Measurements from ENCODE around the gene ABCA12. TPM values are rescaled to one million over a fixed set of nuclear protein-coding genes. Genes with fewer than 3 reads are reported as not detected.
A peak's percentile ranks its signal among the peaks of the same experiment; 100 is the strongest.

ABCA12 gene
- total and polyA plus RNA-seq, 10 of the 15 experiments (the other 5 are each of a cell fraction or from before 2014, with no cell fraction given) = 1.2 to 12.1 (median 6.0) TPM

DNA sequence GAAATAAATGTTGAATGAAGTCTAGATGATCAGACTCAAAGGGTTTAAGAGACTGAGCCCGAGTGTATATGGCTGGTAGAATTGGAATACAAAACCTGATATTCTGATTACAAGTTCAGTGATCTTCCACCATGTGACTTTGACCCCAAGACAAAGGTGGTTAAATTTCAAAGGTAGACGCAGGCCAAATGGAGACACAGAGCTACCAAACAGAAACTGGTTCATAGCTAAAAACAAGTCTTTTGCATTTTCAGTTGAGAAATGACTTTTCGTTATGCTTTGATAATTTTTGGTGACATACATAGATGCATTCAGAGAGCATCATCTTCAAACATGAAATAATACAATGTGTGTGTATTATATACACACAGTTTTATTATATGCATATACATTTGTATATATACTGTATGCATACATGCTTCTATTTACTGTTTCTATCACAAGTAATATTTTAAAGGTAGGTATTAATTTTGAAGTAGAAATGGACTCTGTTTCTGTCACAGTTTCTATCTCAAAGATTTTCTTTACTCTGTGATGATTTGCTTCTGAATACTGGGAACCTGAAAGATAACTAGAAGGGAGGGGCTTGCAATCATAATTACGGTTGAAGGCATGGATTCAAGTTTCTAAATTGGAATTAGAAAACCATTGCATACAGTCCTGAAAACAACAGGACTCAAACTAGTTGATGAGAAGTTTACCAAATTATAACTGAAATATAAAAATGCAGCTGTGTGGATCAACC lies 142.3 kb downstream of the ABCA12 start (continued):
- TF ChIP-seq GATAD2B (conservative IDR thresholded peaks at IDR 0.05; ENCODE audit: low read depth) = no peak
- TF ChIP-seq MEF2B (IDR thresholded peaks at IDR 0.05; ENCODE audit: partially characterized antibody, poor library complexity, severe bottlenecking) = peak; percentile 71
- TF ChIP-seq, protein P1, sequence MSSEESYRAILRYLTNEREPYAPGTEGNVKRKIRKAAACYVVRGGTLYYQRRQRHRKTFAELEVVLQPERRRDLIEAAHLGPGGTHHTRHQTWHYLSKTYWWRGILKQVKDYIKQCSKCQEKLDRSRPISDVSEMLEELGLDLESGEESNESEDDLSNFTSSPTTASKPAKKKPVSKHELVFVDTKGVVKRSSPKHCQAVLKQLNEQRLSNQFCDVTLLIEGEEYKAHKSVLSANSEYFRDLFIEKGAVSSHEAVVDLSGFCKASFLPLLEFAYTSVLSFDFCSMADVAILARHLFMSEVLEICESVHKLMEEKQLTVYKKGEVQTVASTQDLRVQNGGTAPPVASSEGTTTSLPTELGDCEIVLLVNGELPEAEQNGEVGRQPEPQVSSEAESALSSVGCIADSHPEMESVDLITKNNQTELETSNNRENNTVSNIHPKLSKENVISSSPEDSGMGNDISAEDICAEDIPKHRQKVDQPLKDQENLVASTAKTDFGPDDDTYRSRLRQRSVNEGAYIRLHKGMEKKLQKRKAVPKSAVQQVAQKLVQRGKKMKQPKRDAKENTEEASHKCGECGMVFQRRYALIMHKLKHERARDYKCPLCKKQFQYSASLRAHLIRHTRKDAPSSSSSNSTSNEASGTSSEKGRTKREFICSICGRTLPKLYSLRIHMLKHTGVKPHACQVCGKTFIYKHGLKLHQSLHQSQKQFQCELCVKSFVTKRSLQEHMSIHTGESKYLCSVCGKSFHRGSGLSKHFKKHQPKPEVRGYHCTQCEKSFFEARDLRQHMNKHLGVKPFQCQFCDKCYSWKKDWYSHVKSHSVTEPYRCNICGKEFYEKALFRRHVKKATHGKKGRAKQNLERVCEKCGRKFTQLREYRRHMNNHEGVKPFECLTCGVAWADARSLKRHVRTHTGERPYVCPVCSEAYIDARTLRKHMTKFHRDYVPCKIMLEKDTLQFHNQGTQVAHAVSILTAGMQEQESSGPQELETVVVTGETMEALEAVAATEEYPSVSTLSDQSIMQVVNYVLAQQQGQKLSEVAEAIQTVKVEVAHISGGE (CRISPR knock-in tag; IDR thresholded peaks at IDR 0.05) = no peak
- no peak for TF ChIP-seq ZNF384 (IDR thresholded peaks at IDR 0.05; ENCODE audit: borderline replicate concordance, low read depth, low read length)
- peak; percentile 86 for TF ChIP-seq RUNX3 (IDR thresholded peaks at IDR 0.05; ENCODE audit: low read length)
- peak; percentile 87 for TF ChIP-seq RAD51 (IDR thresholded peaks at IDR 0.05)
- peak; percentile 75 for TF ChIP-seq NFIC (IDR thresholded peaks at IDR 0.05; ENCODE audit: low read depth, low read length)
- TF ChIP-seq, protein P2, sequence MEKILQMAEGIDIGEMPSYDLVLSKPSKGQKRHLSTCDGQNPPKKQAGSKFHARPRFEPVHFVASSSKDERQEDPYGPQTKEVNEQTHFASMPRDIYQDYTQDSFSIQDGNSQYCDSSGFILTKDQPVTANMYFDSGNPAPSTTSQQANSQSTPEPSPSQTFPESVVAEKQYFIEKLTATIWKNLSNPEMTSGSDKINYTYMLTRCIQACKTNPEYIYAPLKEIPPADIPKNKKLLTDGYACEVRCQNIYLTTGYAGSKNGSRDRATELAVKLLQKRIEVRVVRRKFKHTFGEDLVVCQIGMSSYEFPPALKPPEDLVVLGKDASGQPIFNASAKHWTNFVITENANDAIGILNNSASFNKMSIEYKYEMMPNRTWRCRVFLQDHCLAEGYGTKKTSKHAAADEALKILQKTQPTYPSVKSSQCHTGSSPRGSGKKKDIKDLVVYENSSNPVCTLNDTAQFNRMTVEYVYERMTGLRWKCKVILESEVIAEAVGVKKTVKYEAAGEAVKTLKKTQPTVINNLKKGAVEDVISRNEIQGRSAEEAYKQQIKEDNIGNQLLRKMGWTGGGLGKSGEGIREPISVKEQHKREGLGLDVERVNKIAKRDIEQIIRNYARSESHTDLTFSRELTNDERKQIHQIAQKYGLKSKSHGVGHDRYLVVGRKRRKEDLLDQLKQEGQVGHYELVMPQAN (conservative IDR thresholded peaks at IDR 0.05) = no peak
- TF ChIP-seq RELA (IDR thresholded peaks at IDR 0.05; ENCODE audit: borderline replicate concordance, partially characterized antibody) = no peak
- TF ChIP-seq FOXM1 (IDR thresholded peaks at IDR 0.05; ENCODE audit: low read depth, low read length) = peak; percentile 30; the same call in 1 of the 2 replicates
- TF ChIP-seq LARP7 (IDR thresholded peaks at IDR 0.05) = no peak
- TF ChIP-seq HCFC1 (IDR thresholded peaks at IDR 0.05; ENCODE audit: low read length) = no peak
- TF ChIP-seq BMI1 (IDR thresholded peaks at IDR 0.05; ENCODE audit: borderline replicate concordance) = no peak
- no peak for TF ChIP-seq BACH1 (IDR thresholded peaks at IDR 0.05; ENCODE audit: borderline replicate concordance)
- TF ChIP-seq CREM (IDR thresholded peaks at IDR 0.05; ENCODE audit: low read depth) = peak; percentile 51; the same call in 1 of the 2 replicates
- TF ChIP-seq ETV6 (conservative IDR thresholded peaks at IDR 0.05 in 1 of 2, IDR thresholded peaks at IDR 0.05 in 1 of 2; ENCODE audit: borderline replicate concordance in 1 of 2, low read depth in 1 of 2) = no peak
- no peak for TF ChIP-seq KAT2A (conservative IDR thresholded peaks at IDR 0.05; ENCODE audit: control insufficient read depth, low read depth, low read length)
- TF ChIP-seq ZSCAN29 (IDR thresholded peaks at IDR 0.05) = no peak
- no peak for TF ChIP-seq RBBP5 (conservative IDR thresholded peaks at IDR 0.05)
- 0 out of 2 replicates have a peak, but pooled peaks have one; percentile 54 for TF ChIP-seq DPF2 (IDR thresholded peaks at IDR 0.05)
- TF ChIP-seq, protein P3, sequence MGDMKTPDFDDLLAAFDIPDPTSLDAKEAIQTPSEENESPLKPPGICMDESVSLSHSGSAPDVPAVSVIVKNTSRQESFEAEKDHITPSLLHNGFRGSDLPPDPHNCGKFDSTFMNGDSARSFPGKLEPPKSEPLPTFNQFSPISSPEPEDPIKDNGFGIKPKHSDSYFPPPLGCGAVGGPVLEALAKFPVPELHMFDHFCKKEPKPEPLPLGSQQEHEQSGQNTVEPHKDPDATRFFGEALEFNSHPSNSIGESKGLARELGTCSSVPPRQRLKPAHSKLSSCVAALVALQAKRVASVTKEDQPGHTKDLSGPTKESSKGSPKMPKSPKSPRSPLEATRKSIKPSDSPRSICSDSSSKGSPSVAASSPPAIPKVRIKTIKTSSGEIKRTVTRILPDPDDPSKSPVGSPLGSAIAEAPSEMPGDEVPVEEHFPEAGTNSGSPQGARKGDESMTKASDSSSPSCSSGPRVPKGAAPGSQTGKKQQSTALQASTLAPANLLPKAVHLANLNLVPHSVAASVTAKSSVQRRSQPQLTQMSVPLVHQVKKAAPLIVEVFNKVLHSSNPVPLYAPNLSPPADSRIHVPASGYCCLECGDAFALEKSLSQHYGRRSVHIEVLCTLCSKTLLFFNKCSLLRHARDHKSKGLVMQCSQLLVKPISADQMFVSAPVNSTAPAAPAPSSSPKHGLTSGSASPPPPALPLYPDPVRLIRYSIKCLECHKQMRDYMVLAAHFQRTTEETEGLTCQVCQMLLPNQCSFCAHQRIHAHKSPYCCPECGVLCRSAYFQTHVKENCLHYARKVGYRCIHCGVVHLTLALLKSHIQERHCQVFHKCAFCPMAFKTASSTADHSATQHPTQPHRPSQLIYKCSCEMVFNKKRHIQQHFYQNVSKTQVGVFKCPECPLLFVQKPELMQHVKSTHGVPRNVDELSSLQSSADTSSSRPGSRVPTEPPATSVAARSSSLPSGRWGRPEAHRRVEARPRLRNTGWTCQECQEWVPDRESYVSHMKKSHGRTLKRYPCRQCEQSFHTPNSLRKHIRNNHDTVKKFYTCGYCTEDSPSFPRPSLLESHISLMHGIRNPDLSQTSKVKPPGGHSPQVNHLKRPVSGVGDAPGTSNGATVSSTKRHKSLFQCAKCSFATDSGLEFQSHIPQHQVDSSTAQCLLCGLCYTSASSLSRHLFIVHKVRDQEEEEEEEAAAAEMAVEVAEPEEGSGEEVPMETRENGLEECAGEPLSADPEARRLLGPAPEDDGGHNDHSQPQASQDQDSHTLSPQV (IDR thresholded peaks at IDR 0.05) = no peak
- peak; percentile 40; the same call in 1 of the 2 replicates for TF ChIP-seq PML (IDR thresholded peaks at IDR 0.05; ENCODE audit: low read length)
